Upper lobe of left lung (tissue), 6 donors: ENCODE data around the gene TMEM169. TPM values are rescaled to one million over a fixed set of nuclear protein-coding genes. Genes with fewer than 3 reads are reported as not detected.

Source experiments
- ATAC-seq, 2 donors: fragments of 200-7000 bp; cut with Tn5 transposase; one replicate each; pipeline ENCODE4 v1.9.1; 2022; ENCODE audit warnings: mild to moderate bottlenecking in 2 of 2, moderate library complexity in 2 of 2; ENCODE audit not compliant: low FRiP score in 2 of 2
- DNase-seq, 2 donors: peaks; one replicate each; pipeline ENCODE4 v3.0.0-alpha.2; 2019 to 2020
- H3K27ac ChIP-seq, 4 donors: fragments of 200-600 bp; sonication (generic); one replicate each; pipeline ENCODE4 v1.5.1; 2016 to 2019
- H3K27me3 ChIP-seq, 4 donors: fragments of 200-600 bp; sonication (generic); one replicate each; pipeline ENCODE4 v1.5.1; 2017 to 2019
- H3K36me3 ChIP-seq, 4 donors: fragments of 200-600 bp; sonication (generic); one replicate each; pipeline ENCODE4 v1.5.1; 2016 to 2019
- H3K4me1 ChIP-seq, 4 donors: fragments of 200-600 bp; sonication (generic); one replicate each; pipeline ENCODE4 v1.5.1; 2018 to 2019
- H3K4me3 ChIP-seq, 4 donors: fragments of 200-600 bp; sonication (generic); one replicate each; pipeline ENCODE4 v1.5.1; 2017 to 2019; ENCODE audit warnings: mild to moderate bottlenecking in 2 of 4, moderate library complexity in 1 of 4
- H3K9me3 ChIP-seq, 4 donors: fragments of 200-600 bp; sonication (generic); one replicate each; pipeline ENCODE4 v1.5.1; 2018 to 2019
- EP300 ChIP-seq, 4 donors: sonication (generic); formaldehyde crosslinking; IDR thresholded peaks; one replicate each; pipeline ENCODE4 v1.5.1; 2017; ENCODE audit warnings: antibody characterized with exemption in 4 of 4, control low read depth in 2 of 4
- POLR2A ChIP-seq, 4 donors: fragments of 450-650 bp; IDR thresholded peaks; one replicate each; pipeline ENCODE4 v1.5.1; 2016 to 2017; ENCODE audit warnings: antibody characterized with exemption in 4 of 4, mild to moderate bottlenecking in 2 of 4
- POLR2AphosphoS5 ChIP-seq, 2 donors: sonication (generic); formaldehyde crosslinking; IDR thresholded peaks; one replicate each; pipeline ENCODE4 v1.5.1; 2017; ENCODE audit warnings: antibody characterized with exemption in 2 of 2
- WGBS, 2 donors: methylation state at CpG; one replicate each; pipeline ENCODE4 v1.1.5; 2017 to 2018; 5-methylcytosine and 5-hydroxymethylcytosine counted together
- total RNA-seq, 6 donors: library from RNA; depleted of rRNA in 4 of 6; stranded (reverse); fragments of >200 nt in 4 of 6; gene quantifications; one replicate each; pipeline versions ENCODE4 v1.1.0 to v1.2.1, GENCODE V29; 2016 to 2021
- TF ChIP-seq, protein P1 (sequence below), 6 experiments: fragments of 450-650 bp in 4 of 6; fragments of 200-600 bp in 2 of 6; sonication (generic) in 2 of 6; IDR thresholded peaks; one replicate each; pipeline ENCODE4 v1.5.1; 2016 to 2019; ENCODE audit warnings: antibody characterized with exemption in 6 of 6
- donor health status: DM: no; HTN: no; CAD: no; lungs with moderate emphysema.
- donor health status: DM: no; HTN: yes; CAD: no; lungs with severe emphysema.

Gene TMEM169
- total RNA-seq, 6 donors from 2014 or later: 0.15 to 1.1 (median 0.80) TPM; not detected in 2

DNA sequence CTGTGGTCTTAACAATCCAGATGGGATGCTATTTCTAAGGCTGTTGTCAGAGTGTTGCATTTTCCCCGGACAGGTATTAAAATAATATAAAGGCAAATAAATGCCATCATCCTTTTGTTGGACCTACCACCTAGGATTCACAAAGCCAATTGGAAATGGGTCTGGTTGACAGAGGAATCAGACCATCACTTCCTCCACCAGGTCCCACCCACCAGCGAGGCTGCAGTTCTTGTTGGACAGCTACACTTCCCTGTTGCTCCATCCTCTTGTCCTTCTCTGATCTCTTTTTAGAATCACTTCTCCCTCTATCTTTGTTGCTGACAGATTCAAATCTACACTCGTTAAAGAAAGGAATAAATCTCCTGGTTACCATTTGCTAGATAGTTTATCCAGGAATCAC is 1.1 kb downstream of the TMEM169 start:
- no peak for TF ChIP-seq EP300 (IDR thresholded peaks at IDR 0.05)
- no peak for TF ChIP-seq POLR2AphosphoS5 (IDR thresholded peaks at IDR 0.05)
- TF ChIP-seq POLR2A (IDR thresholded peaks at IDR 0.05): no peak
- TF ChIP-seq, protein P1, sequence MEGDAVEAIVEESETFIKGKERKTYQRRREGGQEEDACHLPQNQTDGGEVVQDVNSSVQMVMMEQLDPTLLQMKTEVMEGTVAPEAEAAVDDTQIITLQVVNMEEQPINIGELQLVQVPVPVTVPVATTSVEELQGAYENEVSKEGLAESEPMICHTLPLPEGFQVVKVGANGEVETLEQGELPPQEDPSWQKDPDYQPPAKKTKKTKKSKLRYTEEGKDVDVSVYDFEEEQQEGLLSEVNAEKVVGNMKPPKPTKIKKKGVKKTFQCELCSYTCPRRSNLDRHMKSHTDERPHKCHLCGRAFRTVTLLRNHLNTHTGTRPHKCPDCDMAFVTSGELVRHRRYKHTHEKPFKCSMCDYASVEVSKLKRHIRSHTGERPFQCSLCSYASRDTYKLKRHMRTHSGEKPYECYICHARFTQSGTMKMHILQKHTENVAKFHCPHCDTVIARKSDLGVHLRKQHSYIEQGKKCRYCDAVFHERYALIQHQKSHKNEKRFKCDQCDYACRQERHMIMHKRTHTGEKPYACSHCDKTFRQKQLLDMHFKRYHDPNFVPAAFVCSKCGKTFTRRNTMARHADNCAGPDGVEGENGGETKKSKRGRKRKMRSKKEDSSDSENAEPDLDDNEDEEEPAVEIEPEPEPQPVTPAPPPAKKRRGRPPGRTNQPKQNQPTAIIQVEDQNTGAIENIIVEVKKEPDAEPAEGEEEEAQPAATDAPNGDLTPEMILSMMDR (IDR thresholded peaks at IDR 0.05): no peak
- peak in 1 of 2 donors; percentile 68 for DNase-seq
- peaks cover 10 to 24% (median 22%) of the 10 kb centered on the region in 4 donors for H3K4me1 ChIP-seq
- H3K9me3 ChIP-seq: no peaks in the 10 kb centered on the region
- WGBS, 2 donors: 65 to 74% methylated on average over 3 of the region's 3 CpGs
- no peaks in the 10 kb centered on the region for H3K27me3 ChIP-seq
- ATAC-seq: peak in 1 of 2 donors; percentile 58
- no peak overlapping the region for H3K27ac ChIP-seq
- H3K36me3 ChIP-seq: no peaks in the 10 kb centered on the region
- H3K4me3 ChIP-seq: peak overlapping the region in 1 of 4 donors; percentile 58

DNA sequence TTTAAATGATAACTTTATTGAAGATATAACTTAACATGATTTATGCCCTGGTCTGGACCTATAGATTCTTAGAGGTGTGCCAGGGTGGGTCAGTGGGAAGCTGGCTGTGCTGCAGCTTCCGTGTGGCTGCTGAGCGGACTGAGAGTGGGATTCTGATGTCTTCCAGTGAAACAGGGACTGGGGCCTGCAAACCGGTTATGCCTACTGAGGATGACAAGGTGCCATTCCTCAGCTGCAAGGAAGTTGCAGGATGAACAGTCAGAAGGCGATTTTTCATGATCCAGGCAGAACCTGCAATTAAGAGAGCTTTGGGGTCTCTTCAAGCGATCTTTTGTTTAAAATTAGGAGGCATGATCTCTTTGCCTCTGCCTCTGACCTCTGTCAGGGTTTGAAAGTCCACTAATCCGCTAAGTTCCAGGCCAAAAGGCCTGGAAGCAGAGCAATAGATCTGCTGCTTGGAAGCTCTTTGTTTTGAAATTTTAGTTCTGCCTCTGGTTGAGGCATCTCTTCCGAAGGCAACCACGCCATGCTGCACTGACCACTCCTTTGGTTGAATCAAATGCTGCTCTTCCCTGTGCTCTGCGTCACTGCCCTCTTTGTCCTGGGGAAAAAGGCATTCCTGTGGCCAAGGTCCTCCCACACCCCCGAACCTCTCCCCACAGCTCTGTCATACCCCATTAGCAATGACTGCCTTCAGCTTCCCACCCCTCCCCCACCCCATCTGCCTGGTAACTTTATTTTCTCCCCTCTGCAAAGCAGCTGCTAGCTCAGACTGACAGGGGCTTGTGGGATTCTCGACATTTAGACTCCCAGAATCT is 2.0 kb downstream of the TMEM169 start:
- DNase-seq (no peak), ATAC-seq (no peak)
- Histone ChIP-seq H3K27me3 (no peaks in the 10 kb centered on the region), H3K27ac (no peak overlapping the region), H3K36me3 (no peaks in the 10 kb centered on the region), H3K4me1 (peaks cover 10 to 24% (median 15%) of the 10 kb centered on the region in 4 donors), H3K4me3 (no peak overlapping the region), H3K9me3 (no peaks in the 10 kb centered on the region)
- WGBS, 2 donors: 91 to 92% methylated on average over 11 of the region's 11 CpGs
- TF ChIP-seq POLR2A (IDR thresholded peaks at IDR 0.05) (no peak), POLR2AphosphoS5 (IDR thresholded peaks at IDR 0.05) (no peak), EP300 (IDR thresholded peaks at IDR 0.05) (no peak)
- TF ChIP-seq, protein P1 (IDR thresholded peaks at IDR 0.05): no peak

DNA sequence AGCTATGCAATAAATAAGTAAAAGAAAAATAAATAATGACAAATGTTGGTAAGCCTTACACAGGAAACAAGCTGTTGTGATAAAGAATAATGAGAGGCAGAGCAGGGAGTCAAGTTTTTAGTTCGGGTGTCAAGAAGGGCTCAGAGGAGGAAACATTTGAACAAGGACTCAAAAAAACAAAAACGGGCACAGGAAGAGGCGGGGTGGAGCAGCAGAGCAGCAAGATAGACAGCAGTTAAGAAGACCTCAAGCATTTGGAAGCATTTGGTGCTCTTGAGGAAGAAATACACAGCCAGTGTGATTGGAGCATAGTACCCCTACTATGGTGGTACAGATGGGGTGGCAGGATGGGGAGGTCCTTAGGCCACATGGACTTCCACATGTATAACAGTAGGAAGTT is 2.8 kb downstream of the TMEM169 start:
- no peaks in the 10 kb centered on the region for H3K9me3 ChIP-seq
- ATAC-seq (no peak), DNase-seq (no peak)
- H3K36me3 ChIP-seq: no peaks in the 10 kb centered on the region
- H3K4me3 ChIP-seq: no peak overlapping the region
- peak overlapping the region in 1 of 4 donors; percentile 36 for H3K27ac ChIP-seq
- TF ChIP-seq POLR2A (IDR thresholded peaks at IDR 0.05): no peak
- no peak for TF ChIP-seq EP300 (IDR thresholded peaks at IDR 0.05)
- TF ChIP-seq, protein P1 (IDR thresholded peaks at IDR 0.05): no peak
- TF ChIP-seq POLR2AphosphoS5 (IDR thresholded peaks at IDR 0.05): no peak
- no peaks in the 10 kb centered on the region for H3K27me3 ChIP-seq
- WGBS, 2 donors: 48 to 55% methylated on average over 3 of the region's 3 CpGs
- peaks cover 10 to 24% (median 13%) of the 10 kb centered on the region in 4 donors for H3K4me1 ChIP-seq

DNA sequence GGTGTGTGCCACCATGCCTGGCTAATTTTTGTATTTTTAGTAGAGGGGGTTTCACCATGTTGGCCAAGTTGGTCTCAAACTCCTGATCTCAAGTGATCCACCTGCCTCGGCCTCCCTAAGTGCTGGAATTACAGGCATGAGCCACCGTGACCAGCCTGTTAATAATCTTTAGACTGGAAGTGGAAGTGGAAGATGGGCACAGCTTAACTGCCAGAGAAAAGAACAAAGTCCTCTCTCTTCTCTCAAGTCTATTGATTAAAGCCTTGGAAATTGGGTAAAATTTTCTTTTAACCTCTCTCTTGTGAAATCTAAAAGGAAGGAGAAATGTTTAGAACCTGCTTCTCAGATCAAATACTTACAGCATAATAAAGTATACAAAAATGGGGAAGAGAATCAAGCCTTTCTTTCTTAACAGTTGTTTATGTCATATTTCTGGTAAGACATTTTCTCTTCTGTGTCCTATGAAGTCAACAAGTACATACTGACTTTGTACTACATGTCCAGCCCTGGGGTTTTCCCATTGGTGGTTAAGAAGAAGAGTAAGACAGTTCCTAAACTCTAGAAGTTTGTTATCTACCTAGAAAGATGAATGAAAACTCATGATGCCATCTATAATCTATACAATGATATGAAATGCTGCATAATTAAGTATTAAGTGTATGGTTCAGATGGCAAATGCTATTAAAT is 4.6 kb downstream of the TMEM169 start:
- DNase-seq: no peak
- no peak for ATAC-seq
- no peak overlapping the region for H3K4me3 ChIP-seq
- TF ChIP-seq, protein P1 (IDR thresholded peaks at IDR 0.05): no peak
- TF ChIP-seq POLR2A (IDR thresholded peaks at IDR 0.05) (no peak), POLR2AphosphoS5 (IDR thresholded peaks at IDR 0.05) (no peak), EP300 (IDR thresholded peaks at IDR 0.05) (no peak)
- peaks cover under 1 to 10% (median 4%) of the 10 kb centered on the region in 4 donors for H3K4me1 ChIP-seq
- no peak overlapping the region for H3K27ac ChIP-seq
- WGBS, 2 donors: 92 to 95% methylated on average over 2 of the region's 2 CpGs
- no peaks in the 10 kb centered on the region for H3K36me3 ChIP-seq
- no peaks in the 10 kb centered on the region for H3K27me3 ChIP-seq
- H3K9me3 ChIP-seq: no peaks in the 10 kb centered on the region
